A549 (cell line): ENCODE measurements around the gene BRICD5. TPM values are rescaled to one million over a fixed set of nuclear protein-coding genes. Genes with fewer than 3 reads are reported as not detected.
A peak's percentile ranks its signal among the peaks of the same experiment; 100 is the strongest.

Experiments used
- ATAC-seq, 2 experiments: fragments of 200-7000 bp in 1 of 2; fragments of >200 bp in 1 of 2; cut with Nextera tagmentation in 1 of 2; cut with Tn5 transposase in 1 of 2; 3 replicates each; pipeline versions ENCODE4 v1.8.0 to v1.9.1; 2018 to 2020; ENCODE audit warnings: mild to moderate bottlenecking in 1 of 2, moderate library complexity in 1 of 2
- CTCF ChIA-PET: fragments of 300-600 bp; sonication (Branson Sonifier 250); formaldehyde crosslinking; extraction: SDS; loops from one replicate; lab custom pipeline; 2021; ENCODE audit warnings: antibody characterized with exemption, inconsistent platforms; lab: Yijun Ruan, JAX
- POLR2A ChIA-PET: fragments of 350-600 bp; formaldehyde crosslinking; extraction: SDS; loops from one replicate; lab custom pipeline; 2021; ENCODE audit warnings: antibody characterized with exemption, inconsistent platforms; lab: Yijun Ruan, JAX
- DNase-seq, 2 experiments: peaks; one replicate each; pipeline versions ENCODE4 v3.0.0 to v3.0.0-alpha.2; 2011 to 2016; ENCODE audit warnings: low read depth in 1 of 2, low spot score in 1 of 2
- FAIRE-seq: peaks from 2 replicates; lab custom pipeline; 2011; peaks lifted over from hg19 to GRCh38; lab: Jason Lieb, UNC
- H3K27ac ChIP-seq, 2 experiments: fragments of >200 bp; sonication (Bioruptor Twin); formaldehyde crosslinking; 3 replicates each; pipeline ENCODE4 v1.5.1; 2016 to 2017
- H3K4me1 ChIP-seq: fragments of >200 bp; sonication (Bioruptor Twin); formaldehyde crosslinking; 3 replicates; pipeline ENCODE4 v1.6.1; 2016
- H3K4me2 ChIP-seq: fragments of >200 bp; sonication (Bioruptor Twin); formaldehyde crosslinking; 3 replicates; pipeline ENCODE4 v1.6.1; 2016
- H3K4me3 ChIP-seq: fragments of >200 bp; sonication (Bioruptor Twin); formaldehyde crosslinking; 3 replicates; pipeline ENCODE4 v1.5.1; 2016
- H3K9me3 ChIP-seq: fragments of >200 bp; sonication (Bioruptor Twin); formaldehyde crosslinking; 3 replicates; pipeline ENCODE4 v1.6.1; 2016
- BHLHE40 ChIP-seq: IDR thresholded peaks from 2 replicates; pipeline ENCODE4 v1.6.1; 2012; ENCODE audit warnings: low read depth, low read length, inconsistent platforms
- CHD2 ChIP-seq: fragments of 150-350 bp; IDR thresholded peaks from 2 replicates; pipeline ENCODE4 v1.6.1; 2014; ENCODE audit warnings: low read length; ENCODE audit not compliant: partially characterized antibody
- CHD4 ChIP-seq: fragments of 200-600 bp; sonication (generic); IDR thresholded peaks from 2 replicates; pipeline ENCODE4 v1.6.1; 2016; ENCODE audit warnings: antibody characterized with exemption, mild to moderate bottlenecking, borderline replicate concordance
- EHMT2 ChIP-seq: fragments of 200-600 bp; sonication (generic); IDR thresholded peaks from 2 replicates; pipeline ENCODE4 v1.6.1; 2016; ENCODE audit warnings: antibody characterized with exemption, low read depth, mild to moderate bottlenecking, moderate library complexity
- EP300 ChIP-seq, 2 experiments: fragments of >200 bp; sonication (Bioruptor Twin); formaldehyde crosslinking; IDR thresholded peaks; 2 replicates in 1 of 2; 3 replicates in 1 of 2; pipeline ENCODE4 v1.6.1; 2016 to 2017
- GATA3 ChIP-seq: IDR thresholded peaks from 2 replicates; pipeline ENCODE4 v1.6.1; 2012; ENCODE audit warnings: borderline replicate concordance
- HEYL ChIP-seq: fragments of 250-450 bp; sonication (Bioruptor Pico); IDR thresholded peaks from 2 replicates; pipeline ENCODE4 v1.8.0; 2021; ENCODE audit warnings: mild to moderate bottlenecking, moderate library complexity
- HOXB13 ChIP-seq: fragments of 250-450 bp; sonication (Bioruptor Pico); IDR thresholded peaks from 2 replicates; pipeline ENCODE4 v1.5.0; 2020; ENCODE audit warnings: low read depth, mild to moderate bottlenecking, moderate library complexity
- JUN ChIP-seq, 2 experiments: fragments of >200 bp; sonication (Bioruptor Twin); formaldehyde crosslinking; IDR thresholded peaks; 2 replicates in 1 of 2; 3 replicates in 1 of 2; pipeline ENCODE4 v1.6.1; 2016 to 2017
- KDM1A ChIP-seq: fragments of 200-600 bp; sonication (generic); IDR thresholded peaks from 2 replicates; pipeline ENCODE4 v1.6.1; 2016; ENCODE audit warnings: low read depth, mild to moderate bottlenecking
- MAFK ChIP-seq: fragments of 450-650 bp; IDR thresholded peaks from 2 replicates; pipeline ENCODE4 v1.6.1; 2014; ENCODE audit not compliant: partially characterized antibody
- NPAS2 ChIP-seq: fragments of 250-450 bp; sonication (Bioruptor Pico); IDR thresholded peaks from 2 replicates; pipeline ENCODE4 v1.8.0; 2022; ENCODE audit warnings: mild to moderate bottlenecking, moderate library complexity, borderline replicate concordance
- NR3C1 ChIP-seq: fragments of >200 bp; sonication (Bioruptor Twin); formaldehyde crosslinking; IDR thresholded peaks from 3 replicates; pipeline ENCODE4 v1.6.1; 2017
- PBX3 ChIP-seq: IDR thresholded peaks from 2 replicates; pipeline ENCODE4 v1.6.1; 2012
- POLR2A ChIP-seq: IDR thresholded peaks from 2 replicates; pipeline ENCODE4 v1.6.1; 2012; ENCODE audit warnings: mild to moderate bottlenecking, low read length
- POLR2AphosphoS2 ChIP-seq: conservative IDR thresholded peaks from 2 replicates; pipeline ENCODE4 v1.6.1; 2012; ENCODE audit warnings: low read length, improper control_type of control experiment, inconsistent platforms
- RAD21 ChIP-seq, 2 experiments: fragments of >200 bp in 1 of 2; sonication (Bioruptor Twin) in 1 of 2; formaldehyde crosslinking in 1 of 2; IDR thresholded peaks in 1 of 2; conservative IDR thresholded peaks in 1 of 2; 2 replicates in 1 of 2; 3 replicates in 1 of 2; pipeline ENCODE4 v1.6.1; 2012 to 2018; ENCODE audit warnings: inconsistent platforms in 1 of 2
- RARB ChIP-seq: fragments of 250-450 bp; sonication (Bioruptor Pico); IDR thresholded peaks from 2 replicates; pipeline ENCODE4 v1.8.0; 2021; ENCODE audit warnings: mild to moderate bottlenecking, moderate library complexity
- RFX5 ChIP-seq: fragments of 450-650 bp; IDR thresholded peaks from 2 replicates; pipeline ENCODE4 v1.7.1; 2014; ENCODE audit warnings: antibody characterized with exemption, mild to moderate bottlenecking, moderate library complexity
- RNF2 ChIP-seq: fragments of 200-600 bp; sonication (generic); IDR thresholded peaks from 2 replicates; pipeline ENCODE4 v1.6.1; 2016; ENCODE audit warnings: low read depth, mild to moderate bottlenecking, antibody characterized with exemption, moderate library complexity, borderline replicate concordance
- ZFP36 ChIP-seq: fragments of 450-650 bp; IDR thresholded peaks from 2 replicates; pipeline ENCODE4 v1.6.1; 2014; ENCODE audit warnings: borderline replicate concordance; ENCODE audit not compliant: partially characterized antibody
- ZSCAN20 ChIP-seq: fragments of 250-450 bp; sonication (Bioruptor Pico); IDR thresholded peaks from 2 replicates; pipeline ENCODE4 v1.8.0; 2022; ENCODE audit warnings: mild to moderate bottlenecking, moderate library complexity
- WGBS: methylation state at CpG from one replicate; pipeline ENCODE4 v1.1.6; 2017; ENCODE audit errors: missing lambda C conversion rate; 5-methylcytosine and 5-hydroxymethylcytosine counted together
- polyA plus RNA-seq, 4 experiments: library from polyadenylated mRNA; depleted of rRNA in 3 of 4; stranded (reverse); fragments of >200 nt; fragmentation: RNase III in 1 of 4; extraction: RNeasy Plus Mini Kit Qiagen cat#74134 plus additional on column Dnase treatment in 1 of 4; gene quantifications; 2 replicates in 3 of 4; 3 replicates in 1 of 4; pipeline ENCODE4 v1.2.3, GENCODE V29; 2011 to 2017
- TF ChIP-seq, protein P1 (sequence below): fragments of 450-650 bp; IDR thresholded peaks from 2 replicates; pipeline ENCODE4 v1.6.1; 2014; ENCODE audit warnings: antibody characterized with exemption
- TF ChIP-seq, protein P2 (sequence below): fragments of >200 bp; sonication (Bioruptor Twin); formaldehyde crosslinking; IDR thresholded peaks from 2 replicates; pipeline ENCODE4 v1.6.1; 2016
- TF ChIP-seq, protein P3 (sequence below): IDR thresholded peaks from 2 replicates; pipeline ENCODE4 v1.6.1; 2012

Gene BRICD5
- polyA plus RNA-seq, 2 of the 4 experiments (the other 2 are of a cell fraction): 2.0 to 9.1 TPM

DNA sequence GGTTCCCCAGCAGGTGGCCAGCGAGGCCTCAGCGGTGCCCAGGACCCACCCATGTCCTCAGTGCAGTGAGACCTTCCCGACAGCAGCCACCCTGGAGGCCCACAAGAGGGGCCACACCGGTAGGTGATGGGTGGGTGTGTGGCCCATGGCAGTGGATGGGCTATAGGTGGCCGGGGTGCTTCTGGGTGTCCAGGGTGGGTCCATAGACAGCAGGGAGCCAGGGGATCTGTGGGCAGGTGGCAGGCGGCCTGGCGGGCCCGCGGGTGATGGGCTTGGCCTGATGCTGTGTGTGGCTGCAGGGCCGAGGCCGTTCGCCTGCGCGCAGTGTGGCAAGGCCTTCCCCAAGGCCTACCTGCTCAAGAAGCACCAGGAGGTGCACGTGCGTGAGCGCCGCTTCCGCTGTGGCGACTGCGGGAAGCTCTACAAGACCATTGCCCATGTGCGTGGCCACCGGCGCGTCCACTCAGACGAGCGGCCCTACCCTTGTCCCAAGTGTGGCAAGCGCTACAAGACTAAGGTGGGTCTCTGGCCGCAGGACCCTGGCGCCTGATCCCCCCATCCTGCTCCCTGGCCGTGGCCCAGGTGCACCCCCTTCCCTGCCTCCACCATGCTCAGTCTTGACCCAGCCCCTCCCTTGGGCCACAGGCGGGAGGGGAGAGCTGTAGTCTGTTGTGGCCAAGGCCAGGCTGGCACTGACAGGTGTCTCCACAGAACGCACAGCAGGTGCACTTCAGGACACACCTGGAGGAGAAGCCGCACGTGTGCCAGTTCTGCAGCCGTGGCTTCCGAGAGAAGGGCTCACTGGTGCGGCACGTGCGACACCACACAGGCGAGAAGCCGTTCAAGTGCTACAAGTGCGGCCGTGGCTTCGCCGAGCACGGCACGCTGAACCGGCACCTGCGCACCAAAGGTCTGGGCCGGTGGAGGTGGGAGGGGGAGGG lies 23.5 kb upstream of the BRICD5 start:
- Histone ChIP-seq H3K4me3 (no peak overlapping the region), H3K4me2 (no peak overlapping the region), H3K9me3 (no peaks in the 10 kb centered on the region), H3K27ac (no peak overlapping the region), H3K4me1 (no peaks in the 10 kb centered on the region)
- DNase-seq (no peak), FAIRE-seq (no peak), ATAC-seq (peak in 1 of 2 experiments; percentile 32; a peak in 3 of 6 replicates)
- ChIA-PET POLR2A (no interaction called here), CTCF (interaction anchor here (0.6 to 2.9 kb wide), 5 partner anchors 9 to 267 kb away, joined by 3 to 9 read pairs (median 3); partner anchors contain the start of gene ECI1)
- WGBS: 95% methylated on average over 41 of the region's 51 CpGs
- TF ChIP-seq PBX3 (peak; percentile 42; the same call in 1 of the 2 replicates), NR3C1 (no peak), POLR2A (0 out of 2 replicates have a peak, but pooled peaks have one; percentile 4)

GRCh38 chr16:2233046-2233775 lies 22.5 kb upstream of the BRICD5 start:
- ATAC-seq (peak in 1 of 2 experiments; percentile 1; a peak in 2 of 6 replicates), FAIRE-seq (no peak), DNase-seq (no peak)
- Histone ChIP-seq H3K27ac (no peak overlapping the region), H3K4me1 (no peaks in the 10 kb centered on the region), H3K4me2 (no peak overlapping the region), H3K4me3 (no peak overlapping the region), H3K9me3 (no peaks in the 10 kb centered on the region)
- CTCF ChIA-PET: interaction anchor here (0.6 to 2.9 kb wide), 7 partner anchors 8 to 268 kb away, joined by 3 to 9 read pairs (median 4); partner anchors contain the start of gene ECI1
- WGBS: 94% methylated on average over 23 of the region's 28 CpGs
- POLR2A ChIA-PET: no interaction called here
- TF ChIP-seq JUN (IDR thresholded peaks at IDR 0.05) (peak in 1 of 2 experiments; percentile 23; a peak in 1 of 5 replicates), BHLHE40 (no peak)

GRCh38 chr16:2232094-2232990 lies 21.7 kb upstream of the BRICD5 start:
- FAIRE-seq (no peak), ATAC-seq (no peak), DNase-seq (no peak)
- 90% methylated on average over 26 of the region's 41 CpGs for WGBS
- no peaks in the 10 kb centered on the region for H3K9me3 ChIP-seq
- H3K27ac ChIP-seq: no peak overlapping the region
- TF ChIP-seq RFX5: no peak
- TF ChIP-seq CHD2: no peak
- TF ChIP-seq, protein P1, sequence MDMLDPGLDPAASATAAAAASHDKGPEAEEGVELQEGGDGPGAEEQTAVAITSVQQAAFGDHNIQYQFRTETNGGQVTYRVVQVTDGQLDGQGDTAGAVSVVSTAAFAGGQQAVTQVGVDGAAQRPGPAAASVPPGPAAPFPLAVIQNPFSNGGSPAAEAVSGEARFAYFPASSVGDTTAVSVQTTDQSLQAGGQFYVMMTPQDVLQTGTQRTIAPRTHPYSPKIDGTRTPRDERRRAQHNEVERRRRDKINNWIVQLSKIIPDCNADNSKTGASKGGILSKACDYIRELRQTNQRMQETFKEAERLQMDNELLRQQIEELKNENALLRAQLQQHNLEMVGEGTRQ: no peak
- TF ChIP-seq ZFP36: no peak
- no peak for TF ChIP-seq RARB (CRISPR knock-in tag)
- no peak for TF ChIP-seq POLR2AphosphoS2
- TF ChIP-seq HEYL (CRISPR knock-in tag): no peak
- TF ChIP-seq MAFK: no peak
- TF ChIP-seq EP300 (IDR thresholded peaks at IDR 0.05): no peak
- no peak for TF ChIP-seq ZSCAN20 (CRISPR knock-in tag)
- no peak for TF ChIP-seq NPAS2 (CRISPR knock-in tag)
- TF ChIP-seq GATA3: no peak
- TF ChIP-seq RAD21 (conservative IDR thresholded peaks at IDR 0.05 in 1 of 2, IDR thresholded peaks at IDR 0.05 in 1 of 2): no peak
- TF ChIP-seq KDM1A: no peak
- TF ChIP-seq HOXB13 (CRISPR knock-in tag): no peak
- TF ChIP-seq RNF2: no peak
- TF ChIP-seq, protein P2, sequence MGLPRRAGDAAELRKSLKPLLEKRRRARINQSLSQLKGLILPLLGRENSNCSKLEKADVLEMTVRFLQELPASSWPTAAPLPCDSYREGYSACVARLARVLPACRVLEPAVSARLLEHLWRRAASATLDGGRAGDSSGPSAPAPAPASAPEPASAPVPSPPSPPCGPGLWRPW: no peak
- TF ChIP-seq, protein P3, sequence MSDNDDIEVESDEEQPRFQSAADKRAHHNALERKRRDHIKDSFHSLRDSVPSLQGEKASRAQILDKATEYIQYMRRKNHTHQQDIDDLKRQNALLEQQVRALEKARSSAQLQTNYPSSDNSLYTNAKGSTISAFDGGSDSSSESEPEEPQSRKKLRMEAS: no peak
- no peak for TF ChIP-seq EHMT2
- TF ChIP-seq CHD4: no peak
- no peak overlapping the region for H3K4me2 ChIP-seq
- no peaks in the 10 kb centered on the region for H3K4me1 ChIP-seq
- no peak overlapping the region for H3K4me3 ChIP-seq
- ChIA-PET CTCF (interaction anchor here (0.6 to 2.9 kb wide), 6 partner anchors 16 to 269 kb away, joined by 3 to 9 read pairs (median 4); partner anchors contain the start of gene ECI1), POLR2A (interaction anchor here (1.0 kb wide), 1 partner anchor 19 kb away, joined by 5 read pairs; the partner anchor contains the start of gene ECI1)
